OCI-LY1 (cell line): Measurements from ENCODE around the gene YBX2.

Experiments used
- H2AFZ ChIP-seq: fragments of 200-600 bp; sonication (generic), shearing (Covaris generic); 2 replicates; pipeline ENCODE4 v1.6.0; 2014; ENCODE audit warnings: antibody characterized with exemption, mild to moderate bottlenecking, low read length
- H3F3A ChIP-seq: fragments of 200-600 bp; sonication (generic), shearing (Covaris generic); 2 replicates; pipeline ENCODE4 v1.6.0; 2014; ENCODE audit warnings: mild to moderate bottlenecking, antibody characterized with exemption, low read length, moderate library complexity; ENCODE audit not compliant: insufficient read depth
- H3K27ac ChIP-seq: fragments of 200-600 bp; sonication (generic); 2 replicates; pipeline ENCODE4 v1.5.1; 2014; ENCODE audit warnings: low read length, mixed run types, mild to moderate bottlenecking, low read depth; ENCODE audit not compliant: poor library complexity, severe bottlenecking
- H3K27me3 ChIP-seq: fragments of 200-600 bp; sonication (generic); 2 replicates; pipeline ENCODE4 v1.6.0; 2014; ENCODE audit warnings: antibody characterized with exemption, mild to moderate bottlenecking, low read length, moderate library complexity; ENCODE audit not compliant: insufficient read depth
- H3K36me3 ChIP-seq: fragments of 200-600 bp; sonication (generic); 2 replicates; pipeline ENCODE4 v1.6.1; 2014; ENCODE audit warnings: mild to moderate bottlenecking, antibody characterized with exemption, low read length, moderate library complexity, mixed read lengths; ENCODE audit not compliant: insufficient read depth
- H3K4me1 ChIP-seq: fragments of 200-600 bp; sonication (generic); 2 replicates; pipeline ENCODE4 v1.5.1; 2014; ENCODE audit warnings: mild to moderate bottlenecking, low read length, moderate library complexity; ENCODE audit not compliant: insufficient read depth, severe bottlenecking
- H3K4me2 ChIP-seq: fragments of 200-600 bp; sonication (generic), shearing (Covaris generic); 2 replicates; pipeline ENCODE4 v1.6.1; 2014; ENCODE audit warnings: low read length
- H3K4me3 ChIP-seq: fragments of 200-600 bp; sonication (generic); 2 replicates; pipeline ENCODE4 v1.5.1; 2014; ENCODE audit warnings: low read length, low read depth, mild to moderate bottlenecking, mixed read lengths; ENCODE audit not compliant: poor library complexity, severe bottlenecking
- H3K79me2 ChIP-seq: fragments of 200-600 bp; shearing (Covaris generic); 2 replicates; pipeline ENCODE4 v1.6.1; 2016; ENCODE audit warnings: mixed run types, low read length, mixed read lengths; ENCODE audit not compliant: insufficient read depth
- H3K9ac ChIP-seq: fragments of 200-600 bp; sonication (generic), shearing (Covaris generic); 2 replicates; pipeline ENCODE4 v1.6.1; 2014; ENCODE audit warnings: mild to moderate bottlenecking, low read length, mixed read lengths
- H3K9me2 ChIP-seq: fragments of 200-600 bp; sonication (generic), shearing (Covaris generic); 2 replicates; pipeline ENCODE4 v1.6.1; 2014; ENCODE audit warnings: low read depth, mild to moderate bottlenecking, low read length, mixed read lengths
- H3K9me3 ChIP-seq: fragments of 200-600 bp; shearing (Covaris generic); 2 replicates; pipeline ENCODE4 v1.6.1; 2014; ENCODE audit warnings: low read length, mixed read lengths
- H4K20me1 ChIP-seq: fragments of 200-600 bp; sonication (generic), shearing (Covaris generic); 2 replicates; pipeline ENCODE4 v1.6.0; 2016; ENCODE audit warnings: mild to moderate bottlenecking, low read length; ENCODE audit not compliant: insufficient read depth
- EZH2 ChIP-seq: fragments of 200-600 bp; sonication (generic), shearing (Covaris generic); IDR thresholded peaks from 2 replicates; pipeline ENCODE4 v1.8.0; 2017; ENCODE audit warnings: borderline replicate concordance, mixed run types, mild to moderate bottlenecking, antibody characterized with exemption, low read length, moderate library complexity, mixed read lengths
- TF ChIP-seq, protein P1 (sequence below): fragments of 200-600 bp; sonication (generic), shearing (Covaris generic); IDR thresholded peaks from 2 replicates; pipeline ENCODE4 v1.5.1; 2017; ENCODE audit warnings: mild to moderate bottlenecking, antibody characterized with exemption, low read length, moderate library complexity, mixed read lengths

Gene YBX2

GRCh38 chr17:7326186-7326585, 31.7 kb upstream of the YBX2 start:
- no peaks in the 10 kb centered on the region for H3K27me3 ChIP-seq
- H3F3A ChIP-seq: no peaks in the 10 kb centered on the region
- H3K36me3 ChIP-seq: peaks cover 53% of the 10 kb centered on the region
- H3K9me2 ChIP-seq: no peaks in the 10 kb centered on the region
- no peak overlapping the region for H3K4me2 ChIP-seq
- no peak overlapping the region for H2AFZ ChIP-seq
- no peak overlapping the region for H3K4me3 ChIP-seq
- no peaks in the 10 kb centered on the region for H3K79me2 ChIP-seq
- no peak overlapping the region for H3K27ac ChIP-seq
- H3K4me1 ChIP-seq: peaks cover 21% of the 10 kb centered on the region
- TF ChIP-seq, protein P1, sequence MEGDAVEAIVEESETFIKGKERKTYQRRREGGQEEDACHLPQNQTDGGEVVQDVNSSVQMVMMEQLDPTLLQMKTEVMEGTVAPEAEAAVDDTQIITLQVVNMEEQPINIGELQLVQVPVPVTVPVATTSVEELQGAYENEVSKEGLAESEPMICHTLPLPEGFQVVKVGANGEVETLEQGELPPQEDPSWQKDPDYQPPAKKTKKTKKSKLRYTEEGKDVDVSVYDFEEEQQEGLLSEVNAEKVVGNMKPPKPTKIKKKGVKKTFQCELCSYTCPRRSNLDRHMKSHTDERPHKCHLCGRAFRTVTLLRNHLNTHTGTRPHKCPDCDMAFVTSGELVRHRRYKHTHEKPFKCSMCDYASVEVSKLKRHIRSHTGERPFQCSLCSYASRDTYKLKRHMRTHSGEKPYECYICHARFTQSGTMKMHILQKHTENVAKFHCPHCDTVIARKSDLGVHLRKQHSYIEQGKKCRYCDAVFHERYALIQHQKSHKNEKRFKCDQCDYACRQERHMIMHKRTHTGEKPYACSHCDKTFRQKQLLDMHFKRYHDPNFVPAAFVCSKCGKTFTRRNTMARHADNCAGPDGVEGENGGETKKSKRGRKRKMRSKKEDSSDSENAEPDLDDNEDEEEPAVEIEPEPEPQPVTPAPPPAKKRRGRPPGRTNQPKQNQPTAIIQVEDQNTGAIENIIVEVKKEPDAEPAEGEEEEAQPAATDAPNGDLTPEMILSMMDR: no peak
- no peak for TF ChIP-seq EZH2
- no peaks in the 10 kb centered on the region for H4K20me1 ChIP-seq
- no peaks in the 10 kb centered on the region for H3K9me3 ChIP-seq
- H3K9ac ChIP-seq: no peak overlapping the region

DNA sequence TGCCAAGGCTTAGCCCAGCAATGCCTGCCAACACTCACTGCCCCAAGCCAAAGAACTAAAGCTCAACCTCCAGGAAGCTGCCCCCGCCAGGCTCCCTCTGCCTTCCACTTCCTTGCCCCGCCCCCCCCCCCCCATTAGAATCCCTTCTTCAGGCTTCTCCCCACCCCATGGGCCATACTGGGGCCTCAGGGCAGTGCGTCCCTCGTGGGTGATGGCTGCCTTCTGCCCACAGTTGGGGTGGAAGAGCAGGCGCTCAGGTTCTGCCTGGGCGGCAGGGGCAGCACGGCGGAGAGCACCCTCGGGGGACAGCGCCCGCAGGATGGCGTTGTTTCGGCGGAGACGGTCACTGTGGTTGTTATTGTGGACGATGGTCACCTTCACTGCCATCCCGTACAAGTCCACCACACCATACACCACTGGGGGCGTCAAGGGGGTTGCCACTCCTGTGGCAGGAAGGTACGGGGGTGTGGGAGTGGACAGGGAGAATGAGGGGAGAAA, 30.6 kb upstream of the YBX2 start:
- Histone ChIP-seq H3K4me1 (peaks cover 13% of the 10 kb centered on the region), H3K4me2 (no peak overlapping the region), H4K20me1 (no peaks in the 10 kb centered on the region), H3K27ac (no peak overlapping the region), H3K4me3 (no peak overlapping the region), H3F3A (0 out of 2 replicates have a peak, but pooled peaks cover 2% of the 10 kb centered on the region), H3K9me2 (no peaks in the 10 kb centered on the region), H3K36me3 (peaks cover 64% of the 10 kb centered on the region), H3K9ac (no peak overlapping the region), H3K9me3 (no peaks in the 10 kb centered on the region), H3K27me3 (no peaks in the 10 kb centered on the region), H2AFZ (no peak overlapping the region), H3K79me2 (no peaks in the 10 kb centered on the region)
- no peak for TF ChIP-seq EZH2
- TF ChIP-seq, protein P1: no peak

DNA sequence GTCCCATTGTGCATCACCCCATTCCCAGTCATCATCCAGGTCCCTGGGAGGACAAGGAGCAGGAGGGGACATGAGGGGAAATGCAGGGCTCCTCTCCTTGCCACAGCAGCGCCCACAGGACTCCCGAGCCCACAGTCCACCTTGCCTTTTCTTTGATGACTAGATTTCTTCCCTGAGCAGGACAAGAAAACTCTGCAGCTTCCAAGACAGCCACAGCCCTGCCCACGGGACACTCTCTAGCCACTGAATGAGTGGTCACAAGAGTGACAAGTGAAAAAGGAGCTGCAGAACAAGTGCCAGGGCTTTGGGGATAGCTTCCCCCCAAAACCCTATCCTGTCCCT, 30.0 kb upstream of the YBX2 start:
- Histone ChIP-seq H3K36me3 (peaks cover 65% of the 10 kb centered on the region), H3K79me2 (no peaks in the 10 kb centered on the region), H3F3A (0 out of 2 replicates have a peak, but pooled peaks cover 2% of the 10 kb centered on the region), H3K27me3 (no peaks in the 10 kb centered on the region), H3K4me3 (no peak overlapping the region), H3K4me2 (no peak overlapping the region), H3K9me3 (no peaks in the 10 kb centered on the region), H3K9ac (no peak overlapping the region), H2AFZ (no peak overlapping the region), H3K9me2 (no peaks in the 10 kb centered on the region), H3K27ac (no peak overlapping the region), H3K4me1 (peaks cover 13% of the 10 kb centered on the region), H4K20me1 (no peaks in the 10 kb centered on the region)
- no peak for TF ChIP-seq EZH2
- TF ChIP-seq, protein P1: no peak; the same call in 1 of the 2 replicates
